Stimulated activated CD8-positive, alpha-beta memory T cell treated with anti-CD3 and anti-CD28 coated beads, Interleukin-7, amount 100 ng/mL, for 4 hours (primary cell): Measurements from ENCODE around the gene MROH7.
A peak's percentile ranks its signal among the peaks of the same experiment; 100 is the strongest.

Experiments used
- DNase-seq, 2 donors: peaks; one replicate each; pipeline ENCODE4 v3.0.0-alpha.2; 2020; ENCODE audit warnings: low read depth in 2 of 2

The MROH7 gene

DNA sequence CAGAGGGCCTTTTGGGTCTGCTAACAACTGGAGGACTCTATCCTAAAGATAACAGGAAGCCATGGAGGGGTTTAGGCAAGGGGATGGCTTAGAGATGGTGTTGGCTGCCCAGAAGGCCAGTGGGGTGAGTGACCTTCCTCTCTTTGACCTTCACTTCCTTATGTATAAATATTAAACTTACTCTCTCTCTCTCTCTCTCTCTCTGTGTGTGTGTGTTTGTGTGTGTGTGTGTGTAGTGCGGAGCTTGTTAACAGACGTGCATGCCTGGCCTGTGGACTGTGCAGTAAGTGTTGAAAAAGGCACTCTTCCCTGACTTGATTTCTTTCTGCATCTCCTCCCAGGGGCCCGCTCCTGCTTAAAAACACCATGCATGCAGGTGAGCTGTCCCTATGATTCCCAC is 10.0 kb downstream of the MROH7 start:
- no peak for DNase-seq

DNA sequence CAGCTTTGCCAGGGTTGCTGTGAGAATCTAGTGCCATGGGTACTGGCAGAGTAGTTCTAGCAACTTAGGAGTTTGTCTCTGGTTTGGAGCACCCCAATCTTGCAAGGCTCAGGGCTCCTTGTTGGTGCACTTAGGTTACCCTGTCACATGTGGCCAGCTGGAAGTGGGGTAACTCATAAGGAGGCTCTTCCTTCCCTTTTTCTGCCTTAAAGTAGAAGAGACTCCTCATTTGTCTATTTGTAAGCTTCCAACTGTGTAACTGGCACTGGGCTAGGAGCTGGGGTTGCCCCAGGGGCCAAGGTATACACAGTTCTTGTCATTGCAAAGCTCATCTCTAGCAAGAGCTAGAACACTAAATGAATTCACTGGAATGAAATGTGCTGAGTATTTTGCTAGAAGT is 10.6 kb downstream of the MROH7 start:
- no peak for DNase-seq

- DNase-seq, result no peak
Observed at GRCh38 chr1:54653036-54653435, 11.4 kb downstream of the MROH7 start.

DNA sequence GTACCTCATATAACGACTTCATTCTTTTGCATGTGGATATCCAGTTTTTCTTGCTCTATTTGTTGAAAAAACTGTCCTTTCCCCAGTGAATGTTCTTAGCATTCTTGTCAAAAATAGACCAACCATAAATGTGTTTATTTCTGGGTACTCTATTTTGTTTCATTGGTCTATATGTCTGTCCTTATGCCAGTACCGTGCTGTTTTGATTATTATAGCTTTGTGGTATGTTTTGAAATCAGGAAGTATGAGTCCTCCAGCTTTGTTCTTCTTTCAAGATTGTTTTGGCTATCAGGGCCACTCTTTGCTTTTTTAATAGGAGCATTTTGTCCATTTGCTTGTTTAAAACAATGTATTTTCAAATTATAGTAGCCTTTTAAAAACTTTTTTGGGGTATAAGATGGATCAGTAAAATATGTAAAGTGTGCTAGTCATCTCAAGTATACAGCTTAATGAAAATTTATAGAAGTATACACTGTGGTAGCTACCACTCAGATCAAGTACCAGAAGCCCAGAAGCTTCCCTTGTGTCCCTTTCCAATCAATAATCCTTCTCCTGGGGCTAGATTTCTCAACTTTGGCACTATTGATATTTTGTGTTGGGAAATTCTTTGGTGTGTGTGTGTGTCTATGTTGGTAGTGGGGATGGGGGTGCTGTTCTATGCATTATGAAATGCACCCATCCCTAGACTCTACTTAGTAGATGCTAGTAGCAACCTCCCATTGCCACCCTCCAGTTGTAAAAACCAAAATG is 16.8 kb downstream of the MROH7 start:
- no peak for DNase-seq

GRCh38 chr1:54663725-54664124 is 22.1 kb downstream of the MROH7 start:
- no peak for DNase-seq

DNA sequence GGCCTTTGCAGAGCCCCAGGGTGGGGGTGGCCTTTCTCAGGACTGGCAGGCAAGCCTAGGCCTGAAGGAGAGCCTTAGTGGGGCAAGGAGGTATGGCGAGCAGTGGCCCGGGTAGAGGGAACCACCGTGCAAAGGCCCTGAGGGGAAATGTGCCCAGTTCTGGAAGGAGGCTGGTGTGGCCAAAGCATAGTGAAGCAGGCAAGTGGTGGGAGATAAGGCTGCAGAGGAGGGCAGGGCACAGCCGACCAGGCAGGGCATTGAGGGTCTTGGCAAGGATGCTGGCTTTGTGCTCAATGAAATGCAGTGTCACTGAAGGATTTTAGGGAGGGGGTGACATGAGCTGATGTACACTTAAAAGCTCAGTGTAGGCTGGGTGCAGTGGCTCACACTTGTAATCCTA is 22.8 kb downstream of the MROH7 start:
- no peak for DNase-seq

DNA sequence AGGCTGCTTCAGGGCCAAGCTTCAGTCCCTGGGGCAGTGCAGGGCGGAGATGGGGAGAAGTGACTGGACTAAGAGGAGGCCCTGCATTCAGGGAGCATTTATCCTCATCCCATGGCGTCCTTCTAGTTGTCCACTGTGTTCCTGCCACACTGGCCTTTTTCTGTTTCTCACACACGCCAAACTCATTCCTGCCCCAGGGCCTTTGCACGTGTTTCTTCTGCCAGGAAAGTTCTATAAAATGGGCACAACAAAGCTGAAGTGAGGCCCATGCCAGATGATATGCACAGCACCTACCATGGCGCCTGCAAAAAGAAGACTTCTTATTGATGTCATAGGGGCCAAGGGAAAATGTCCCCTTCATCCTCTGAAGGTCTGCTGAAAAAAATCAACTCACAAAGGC is 24.3 kb downstream of the MROH7 start:
- no peak for DNase-seq

DNA sequence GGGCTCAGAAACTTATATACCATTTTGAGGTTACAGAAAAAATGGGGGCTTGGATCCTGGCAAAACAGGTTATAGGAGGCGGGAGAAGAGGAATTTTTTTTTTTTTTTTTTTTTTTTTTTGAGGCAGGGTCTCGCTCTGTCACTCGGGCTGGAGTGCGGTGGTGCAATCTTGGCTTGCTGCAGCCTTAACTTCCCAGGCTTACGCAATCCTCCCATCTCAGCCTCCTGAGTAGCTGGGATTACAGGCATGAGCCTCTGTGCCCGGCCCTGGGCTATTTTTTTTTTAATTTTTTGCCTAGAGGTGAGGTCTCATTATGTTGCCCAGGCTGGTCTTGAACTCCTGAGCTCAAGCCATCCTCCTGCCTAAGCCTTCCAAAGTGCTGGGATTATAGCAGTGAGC is 24.7 kb downstream of the MROH7 start:
- no peak for DNase-seq

DNA sequence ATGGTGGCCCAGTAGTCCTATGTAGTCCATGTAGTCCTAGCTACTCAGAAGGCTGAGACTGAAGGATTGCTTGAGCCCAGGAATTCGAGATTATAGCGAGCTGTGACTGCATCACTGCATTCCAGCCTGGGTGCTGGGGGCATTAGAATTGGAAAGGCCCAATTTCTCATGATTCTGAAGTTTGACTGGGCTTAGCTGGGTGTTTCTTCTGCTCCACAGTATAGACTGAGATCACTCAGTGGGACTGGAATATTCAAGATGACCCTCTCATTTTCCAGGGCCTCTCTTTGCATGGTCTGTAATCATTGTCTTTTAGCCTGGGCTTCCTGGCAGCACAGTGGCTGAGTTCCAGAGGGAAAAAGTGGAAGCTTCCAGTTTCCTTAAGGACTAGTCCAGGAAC is 26.2 kb downstream of the MROH7 start:
- DNase-seq, result no peak

- no peak for DNase-seq
Observed at GRCh38 chr1:54668567-54668966, 27.0 kb downstream of the MROH7 start.

GRCh38 chr1:54671985-54672608 is 30.5 kb downstream of the MROH7 start:
- peak; percentile 30 to 36 for DNase-seq

- DNase-seq, result no peak
Observed at GRCh38 chr1:54678776-54679643, 37.4 kb downstream of the MROH7 start.

- no peak for DNase-seq
Observed at GRCh38 chr1:54679706-54680105, 38.1 kb downstream of the MROH7 start.

GRCh38 chr1:54680387-54680786 is 38.8 kb downstream of the MROH7 start:
- DNase-seq, result no peak

GRCh38 chr1:54681358-54681757 is 39.8 kb downstream of the MROH7 start:
- DNase-seq, result no peak

- DNase-seq, result no peak
Observed at GRCh38 chr1:54683453-54683852, 41.9 kb downstream of the MROH7 start.

- DNase-seq, result no peak
Observed at GRCh38 chr1:54685335-54685905, 43.8 kb downstream of the MROH7 start.

DNA sequence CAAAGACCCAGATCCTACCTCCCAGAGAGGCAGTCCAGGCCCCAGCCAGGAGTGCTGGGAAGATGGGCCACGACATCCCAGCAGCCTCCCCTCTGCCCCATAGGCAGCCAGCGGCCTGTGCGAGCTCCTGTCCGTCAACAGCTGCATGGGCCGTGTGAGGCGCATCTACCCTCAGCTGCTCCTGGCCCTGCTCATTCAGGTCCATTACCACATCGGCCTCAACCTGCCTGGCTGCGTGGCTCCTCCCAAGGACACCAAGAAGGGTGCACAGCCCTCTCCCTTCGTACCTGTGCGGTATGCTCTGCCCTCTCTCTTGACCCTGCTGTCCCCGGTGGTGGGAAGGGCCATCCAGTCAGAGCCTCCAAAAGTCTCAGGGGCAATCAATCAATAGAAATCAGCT is 44.6 kb downstream of the MROH7 start:
- no peak for DNase-seq

GRCh38 chr1:54694771-54695170 is 53.2 kb downstream of the MROH7 start:
- no peak for DNase-seq

DNA sequence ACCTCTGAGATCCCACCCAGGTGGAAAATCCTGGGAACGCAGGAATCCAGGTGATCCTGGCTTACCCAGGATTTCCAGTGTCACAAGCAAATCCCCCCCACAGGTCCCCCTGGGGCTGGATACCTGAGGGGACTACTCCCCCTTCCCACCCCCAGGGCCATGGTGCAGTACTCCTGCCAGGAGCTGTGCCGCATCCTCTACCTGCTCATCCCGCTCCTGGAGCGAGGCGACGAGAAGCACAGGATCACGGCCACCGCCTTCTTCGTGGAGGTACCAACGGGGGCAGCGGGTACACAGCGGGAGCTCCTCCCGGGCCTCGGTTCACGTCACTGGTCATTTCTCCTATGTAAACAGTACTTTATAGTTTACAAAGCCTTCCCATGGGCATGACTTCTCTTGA is 53.6 kb downstream of the MROH7 start:
- no peak for DNase-seq

GRCh38 chr1:54695764-54696163 is 54.2 kb downstream of the MROH7 start:
- no peak for DNase-seq

DNA sequence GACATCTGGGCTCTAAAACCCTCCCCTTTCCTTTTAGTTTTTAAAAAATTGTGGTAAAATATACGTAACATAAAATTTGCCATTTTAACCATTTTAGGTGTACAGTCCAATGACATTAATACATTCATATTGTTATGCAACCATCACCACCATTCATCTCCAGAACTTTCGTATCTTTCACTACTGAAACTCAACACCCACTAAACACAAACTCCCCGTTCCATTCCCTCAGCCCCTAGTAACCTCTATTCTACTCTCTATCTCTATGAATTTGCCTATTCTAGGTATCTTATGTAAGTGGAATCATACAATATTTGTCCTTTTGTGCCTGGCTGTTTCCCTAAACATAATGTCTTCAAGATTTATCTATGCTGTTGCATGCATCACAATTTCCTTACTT is 54.7 kb downstream of the MROH7 start:
- no peak for DNase-seq
